DOHH2 (cell line): ENCODE results near the gene CRLF1.
A peak's percentile ranks its signal among the peaks of the same experiment; 100 is the strongest.

Source experiments
- H3F3A ChIP-seq: fragments of 200-600 bp; sonication (generic), shearing (Covaris generic); 2 replicates; pipeline ENCODE4 v1.6.0; 2016; ENCODE audit warnings: antibody characterized with exemption, mild to moderate bottlenecking; ENCODE audit not compliant: control insufficient read depth, insufficient read depth
- H3K27ac ChIP-seq: fragments of 200-600 bp; sonication (generic); 2 replicates; pipeline ENCODE4 v1.5.1; 2014; ENCODE audit warnings: low read depth, mild to moderate bottlenecking, low read length, moderate library complexity
- H3K27me3 ChIP-seq: fragments of 200-600 bp; sonication (generic); 2 replicates; pipeline ENCODE4 v1.6.1; 2014; ENCODE audit warnings: mild to moderate bottlenecking, low read length, mixed read lengths; ENCODE audit not compliant: control insufficient read depth
- H3K36me3 ChIP-seq: fragments of 200-600 bp; sonication (generic); 2 replicates; pipeline ENCODE4 v1.6.1; 2014; ENCODE audit warnings: mild to moderate bottlenecking, low read length, moderate library complexity, mixed read lengths; ENCODE audit not compliant: control insufficient read depth
- H3K4me1 ChIP-seq: fragments of 200-600 bp; sonication (generic); 2 replicates; pipeline ENCODE4 v1.6.1; 2014; ENCODE audit warnings: mild to moderate bottlenecking, low read length, mixed read lengths; ENCODE audit not compliant: control insufficient read depth
- H3K4me2 ChIP-seq: fragments of 200-600 bp; sonication (generic); 2 replicates; pipeline ENCODE4 v1.6.0; 2014; ENCODE audit warnings: mild to moderate bottlenecking, low read length, moderate library complexity
- H3K4me3 ChIP-seq: fragments of 200-600 bp; sonication (generic); 2 replicates; pipeline ENCODE4 v1.5.1; 2014; ENCODE audit warnings: mild to moderate bottlenecking, low read length, mixed read lengths
- H3K79me2 ChIP-seq: fragments of 200-600 bp; sonication (generic); 2 replicates; pipeline ENCODE4 v1.6.1; 2014; ENCODE audit warnings: mild to moderate bottlenecking, low read length, mixed read lengths; ENCODE audit not compliant: control insufficient read depth
- H3K9me2 ChIP-seq: fragments of 200-600 bp; sonication (generic); replicated peaks from 2 replicates; pipeline ENCODE4 v1.6.1; 2014; ENCODE audit warnings: mild to moderate bottlenecking, low read length, mixed read lengths; ENCODE audit not compliant: control insufficient read depth
- H3K9me3 ChIP-seq: fragments of 200-600 bp; sonication (generic); 2 replicates; pipeline ENCODE4 v1.6.1; 2014; ENCODE audit warnings: antibody characterized with exemption, low read length, mixed read lengths; ENCODE audit not compliant: control insufficient read depth, insufficient read depth
- H4K20me1 ChIP-seq: fragments of 200-600 bp; sonication (generic); 2 replicates; pipeline ENCODE4 v1.6.0; 2014; ENCODE audit warnings: low read depth, mild to moderate bottlenecking, antibody characterized with exemption, low read length, moderate library complexity; ENCODE audit not compliant: control insufficient read depth, insufficient read depth
- EZH2phosphoT487 ChIP-seq: fragments of 200-600 bp; sonication (generic); IDR thresholded peaks from 2 replicates; pipeline ENCODE4 v1.6.1; 2017; ENCODE audit warnings: borderline replicate concordance, mild to moderate bottlenecking, antibody characterized with exemption, low read length, moderate library complexity, mixed read lengths
- TF ChIP-seq, protein P1 (sequence below): fragments of 200-600 bp; sonication (generic); IDR thresholded peaks from one replicate; pipeline ENCODE4 v1.5.1; 2014; ENCODE audit warnings: antibody characterized with exemption, mild to moderate bottlenecking, low read depth, low read length; ENCODE audit not compliant: poor library complexity, severe bottlenecking

Gene CRLF1

DNA sequence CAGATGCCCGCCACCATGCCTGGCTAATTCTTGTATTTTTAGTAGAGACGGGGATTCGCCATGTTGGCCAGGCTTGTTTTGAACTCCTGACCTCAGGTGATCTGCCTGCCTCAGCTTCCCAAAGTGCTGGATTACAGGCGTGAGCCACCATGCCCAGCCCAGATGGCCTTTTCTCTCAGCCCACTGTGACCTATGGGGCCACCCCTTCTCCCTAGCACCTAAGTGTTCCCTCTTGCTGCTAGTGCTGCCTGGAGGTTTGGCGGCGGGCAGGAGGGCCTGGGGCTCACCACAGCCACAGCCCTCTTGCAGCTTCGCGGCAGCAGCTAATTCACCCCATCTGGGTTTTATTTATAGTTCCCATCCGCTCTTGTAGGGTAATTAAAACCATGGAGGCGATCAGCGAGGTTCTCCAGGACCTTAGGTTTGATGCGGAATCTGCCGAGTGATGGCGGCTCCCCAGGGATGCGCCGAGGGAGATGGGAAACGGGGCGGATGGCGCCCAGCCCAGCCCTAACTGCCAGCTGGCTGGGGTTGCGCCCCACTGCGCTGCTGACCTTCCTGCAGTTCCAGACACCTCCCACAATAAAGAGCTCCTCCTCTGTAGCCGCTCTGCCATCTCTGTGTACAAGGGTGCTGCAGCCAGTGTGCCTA, 14.7 kb downstream of the CRLF1 start:
- Histone ChIP-seq H3K9me3 (no peaks in the 10 kb centered on the region), H3K4me2 (no peak overlapping the region), H3K9me2 (no peaks in the 10 kb centered on the region), H3K36me3 (peaks cover 22% of the 10 kb centered on the region), H3K79me2 (peaks cover 18% of the 10 kb centered on the region), H3K4me3 (no peak overlapping the region), H4K20me1 (no peaks in the 10 kb centered on the region), H3K27ac (no peak overlapping the region), H3K4me1 (peaks cover 55% of the 10 kb centered on the region), H3K27me3 (no peaks in the 10 kb centered on the region), H3F3A (peaks cover 15% of the 10 kb centered on the region)
- TF ChIP-seq, protein P1, sequence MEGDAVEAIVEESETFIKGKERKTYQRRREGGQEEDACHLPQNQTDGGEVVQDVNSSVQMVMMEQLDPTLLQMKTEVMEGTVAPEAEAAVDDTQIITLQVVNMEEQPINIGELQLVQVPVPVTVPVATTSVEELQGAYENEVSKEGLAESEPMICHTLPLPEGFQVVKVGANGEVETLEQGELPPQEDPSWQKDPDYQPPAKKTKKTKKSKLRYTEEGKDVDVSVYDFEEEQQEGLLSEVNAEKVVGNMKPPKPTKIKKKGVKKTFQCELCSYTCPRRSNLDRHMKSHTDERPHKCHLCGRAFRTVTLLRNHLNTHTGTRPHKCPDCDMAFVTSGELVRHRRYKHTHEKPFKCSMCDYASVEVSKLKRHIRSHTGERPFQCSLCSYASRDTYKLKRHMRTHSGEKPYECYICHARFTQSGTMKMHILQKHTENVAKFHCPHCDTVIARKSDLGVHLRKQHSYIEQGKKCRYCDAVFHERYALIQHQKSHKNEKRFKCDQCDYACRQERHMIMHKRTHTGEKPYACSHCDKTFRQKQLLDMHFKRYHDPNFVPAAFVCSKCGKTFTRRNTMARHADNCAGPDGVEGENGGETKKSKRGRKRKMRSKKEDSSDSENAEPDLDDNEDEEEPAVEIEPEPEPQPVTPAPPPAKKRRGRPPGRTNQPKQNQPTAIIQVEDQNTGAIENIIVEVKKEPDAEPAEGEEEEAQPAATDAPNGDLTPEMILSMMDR: no peak
- TF ChIP-seq EZH2phosphoT487: no peak

DNA sequence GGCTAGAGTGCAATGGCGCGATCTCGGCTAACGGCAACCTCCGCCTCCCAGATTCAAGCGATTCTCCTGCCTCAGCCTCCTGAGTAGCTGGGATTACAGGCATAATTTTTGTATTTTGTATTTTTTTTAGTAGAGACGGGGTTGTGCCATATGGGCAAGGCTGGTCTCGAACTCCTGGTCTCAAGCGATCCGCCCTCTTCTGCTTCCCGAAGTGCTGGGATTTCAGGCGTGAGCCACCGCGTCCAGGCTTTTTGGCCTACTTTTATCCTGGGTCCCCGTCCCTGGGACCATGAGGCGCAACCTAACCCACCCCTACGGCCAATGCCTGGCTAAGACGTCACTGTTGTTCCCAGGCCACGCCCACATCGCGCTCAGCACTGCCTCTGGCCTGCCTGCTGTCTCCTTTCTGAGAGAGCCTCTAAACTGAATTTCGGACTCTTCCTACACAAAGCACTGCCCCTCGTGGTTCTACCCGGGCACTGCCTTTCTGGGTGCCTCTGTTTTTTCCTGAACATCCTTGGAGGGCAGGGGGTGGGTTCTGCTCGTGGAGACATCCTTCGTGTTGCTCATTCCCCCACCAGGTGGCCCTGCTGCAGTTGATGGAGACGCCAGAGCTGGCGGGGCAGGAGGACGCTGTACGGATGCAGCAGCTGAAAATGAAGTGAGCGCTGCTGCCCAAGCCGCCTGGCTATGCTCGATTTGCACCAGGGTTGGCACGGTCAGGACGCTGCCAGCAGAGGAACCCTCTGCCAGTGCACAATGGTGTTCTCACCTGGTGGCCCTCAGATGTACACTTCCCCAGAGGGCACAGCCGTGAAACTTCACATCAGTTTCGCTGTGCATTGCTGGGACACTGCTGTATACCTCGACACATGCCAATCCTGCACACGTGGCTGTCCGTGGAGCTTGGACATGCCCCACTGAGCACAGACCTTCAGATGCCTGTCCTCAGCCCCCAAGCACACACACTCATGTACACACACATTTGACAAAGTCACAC, 16.0 kb downstream of the CRLF1 start:
- TF ChIP-seq, protein P1: peak; percentile 76
- no peak for TF ChIP-seq EZH2phosphoT487
- no peaks in the 10 kb centered on the region for H4K20me1 ChIP-seq
- H3K27ac ChIP-seq: peak overlapping the region; percentile 86
- peaks cover 67% of the 10 kb centered on the region for H3K4me1 ChIP-seq
- H3K27me3 ChIP-seq: no peaks in the 10 kb centered on the region
- peaks cover 22% of the 10 kb centered on the region for H3K36me3 ChIP-seq
- peaks cover 18% of the 10 kb centered on the region for H3K79me2 ChIP-seq
- no peaks in the 10 kb centered on the region for H3K9me3 ChIP-seq
- H3K4me3 ChIP-seq: peak overlapping the region; percentile 91
- peaks cover 19% of the 10 kb centered on the region for H3F3A ChIP-seq
- no peaks in the 10 kb centered on the region for H3K9me2 ChIP-seq
- H3K4me2 ChIP-seq: peak overlapping the region; percentile 99

DNA sequence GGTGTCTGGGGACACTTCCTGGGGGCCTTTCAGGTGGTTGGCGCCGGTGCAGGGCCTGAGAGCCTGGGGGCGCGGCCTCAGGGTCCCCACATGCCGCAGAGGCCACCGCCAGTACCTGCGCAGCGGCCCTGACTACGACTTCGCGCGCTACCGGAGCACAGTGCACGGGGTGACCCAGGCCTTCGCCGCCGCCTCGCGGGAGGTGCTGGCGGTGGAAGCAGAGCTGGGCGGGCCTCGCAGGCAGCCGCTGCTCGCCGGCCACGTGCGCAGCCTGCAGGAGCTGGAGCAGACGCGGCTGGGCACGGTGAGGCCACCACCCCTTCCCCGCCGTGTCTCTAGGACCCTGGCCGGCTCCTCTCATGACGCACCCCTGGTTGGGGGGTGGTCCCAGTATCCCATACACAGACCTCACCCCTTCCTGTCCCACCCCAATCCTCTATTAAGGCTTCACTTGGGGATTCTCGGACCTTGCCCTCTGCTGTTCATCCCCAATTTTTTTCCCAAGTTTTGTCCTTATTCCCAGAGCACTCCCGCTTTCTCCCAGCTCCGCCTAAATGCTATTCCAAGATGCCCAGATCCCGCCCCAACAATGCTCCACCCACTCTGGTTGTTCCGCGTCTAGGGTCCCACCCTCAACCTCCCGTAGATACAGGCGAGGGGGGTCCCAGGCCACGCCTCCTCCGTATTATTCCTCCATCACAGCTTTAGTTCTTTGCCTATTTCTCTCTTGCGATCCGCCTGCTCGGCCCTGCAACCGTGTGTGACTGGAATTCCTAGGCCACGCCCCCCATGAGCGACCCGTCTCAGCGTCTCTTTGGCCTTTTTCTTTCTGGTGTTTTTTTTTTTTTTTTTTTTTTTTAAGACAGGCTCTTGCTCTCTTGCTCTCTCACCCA, 17.0 kb downstream of the CRLF1 start:
- H3F3A ChIP-seq: peaks cover 19% of the 10 kb centered on the region
- peaks cover 22% of the 10 kb centered on the region for H3K36me3 ChIP-seq
- H3K9me3 ChIP-seq: no peaks in the 10 kb centered on the region
- peaks cover 18% of the 10 kb centered on the region for H3K79me2 ChIP-seq
- H3K4me2 ChIP-seq: peak overlapping the region; percentile 99
- no peaks in the 10 kb centered on the region for H4K20me1 ChIP-seq
- H3K27ac ChIP-seq: peak overlapping the region; percentile 86
- H3K4me3 ChIP-seq: peak overlapping the region; percentile 91
- peaks cover 69% of the 10 kb centered on the region for H3K4me1 ChIP-seq
- no peaks in the 10 kb centered on the region for H3K9me2 ChIP-seq
- no peaks in the 10 kb centered on the region for H3K27me3 ChIP-seq
- TF ChIP-seq, protein P1: no peak
- TF ChIP-seq EZH2phosphoT487: no peak
